ENCODE data around the gene TSHZ1.

TSHZ1 gene

GRCh38 chr18:75170916-75171315 is 39.7 kb upstream of the TSHZ1 start:
- no peak for DNase-seq (ENCODE audit: extremely low read depth, low read depth)
- no peak for TF ChIP-seq CTCF (IDR thresholded peaks at IDR 0.05; ENCODE audit: low read depth, low read length, missing control alignments)
- H3K4me3 ChIP-seq (replicated peaks; ENCODE audit: low read depth, low read length): no peak overlapping the region

GRCh38 chr18:75172299-75173124 is 38.1 kb upstream of the TSHZ1 start:
- DNase-seq (ENCODE audit: extremely low read depth, low read depth): no peak
- no peak overlapping the region for H3K4me3 ChIP-seq (replicated peaks; ENCODE audit: low read depth, low read length)
- TF ChIP-seq CTCF (IDR thresholded peaks at IDR 0.05; ENCODE audit: low read depth, low read length, missing control alignments): no peak

- DNase-seq (ENCODE audit: extremely low read depth, low read depth): no peak
- no peak overlapping the region for H3K4me3 ChIP-seq (replicated peaks; ENCODE audit: low read depth, low read length)
- no peak for TF ChIP-seq CTCF (IDR thresholded peaks at IDR 0.05; ENCODE audit: low read depth, low read length, missing control alignments)
These were observed 37.5 kb upstream of the TSHZ1 start for GRCh38 chr18:75173125-75173432.

GRCh38 chr18:75173738-75174137 is 36.9 kb upstream of the TSHZ1 start:
- H3K4me3 ChIP-seq (replicated peaks; ENCODE audit: low read depth, low read length): no peak overlapping the region
- no peak for TF ChIP-seq CTCF (IDR thresholded peaks at IDR 0.05; ENCODE audit: low read depth, low read length, missing control alignments)
- DNase-seq (ENCODE audit: extremely low read depth, low read depth): no peak

GRCh38 chr18:75176849-75177248 is 33.7 kb upstream of the TSHZ1 start:
- DNase-seq (ENCODE audit: extremely low read depth, low read depth): no peak
- no peak overlapping the region for H3K4me3 ChIP-seq (replicated peaks; ENCODE audit: low read depth, low read length)
- TF ChIP-seq CTCF (IDR thresholded peaks at IDR 0.05; ENCODE audit: low read depth, low read length, missing control alignments): no peak

GRCh38 chr18:75178376-75178775 is 32.2 kb upstream of the TSHZ1 start:
- H3K4me3 ChIP-seq (replicated peaks; ENCODE audit: low read depth, low read length): no peak overlapping the region
- no peak for DNase-seq (ENCODE audit: extremely low read depth, low read depth)
- no peak for TF ChIP-seq CTCF (IDR thresholded peaks at IDR 0.05; ENCODE audit: low read depth, low read length, missing control alignments)

Measured in HFF-Myc (cell line).